SK-N-SH (cell line): ENCODE measurements around the gene SLC12A3. TPM values are rescaled to one million over a fixed set of nuclear protein-coding genes. Genes with fewer than 3 reads are reported as not detected.

ENCODE experiments used
- CTCF ChIA-PET: fragments of 300-600, 350-600 bp; formaldehyde crosslinking; extraction: SDS; loops from one replicate; lab custom pipeline; 2021; lab: Yijun Ruan, JAX
- POLR2A ChIA-PET: fragments of 350-600 bp; sonication (Branson Sonifier 250); formaldehyde crosslinking; extraction: SDS; loops from one replicate; lab custom pipeline; 2020; ENCODE audit warnings: antibody characterized with exemption, inconsistent platforms; lab: Yijun Ruan, JAX
- DNase-seq: peaks from one replicate; pipeline ENCODE4 v3.0.0; 2012
- H2AFZ ChIP-seq: fragments of 200-600 bp; sonication (generic); 2 replicates; pipeline ENCODE4 v1.8.1; 2016; ENCODE audit warnings: antibody characterized with exemption, mild to moderate bottlenecking, low read depth
- H3F3A ChIP-seq: fragments of 200-600 bp; sonication (generic); replicated peaks from 2 replicates; pipeline ENCODE3; 2016; ENCODE audit warnings: antibody characterized with exemption, mild to moderate bottlenecking; ENCODE audit not compliant: insufficient read depth
- H3K27ac ChIP-seq, 2 experiments: fragments of 200-500 bp in 1 of 2; fragments of 200-600 bp in 1 of 2; sonication (Bioruptor generic) in 1 of 2; sonication (generic), shearing (Covaris generic) in 1 of 2; 2 replicates each; pipeline versions ENCODE4 v1.5.1 to v1.6.1; 2014 to 2016; ENCODE audit warnings: low read depth in 2 of 2, inconsistent platforms in 1 of 2, low read length in 1 of 2, mild to moderate bottlenecking in 1 of 2, mixed read lengths in 1 of 2
- H3K27me3 ChIP-seq: fragments of 200-600 bp; sonication (generic), shearing (Covaris generic); 2 replicates; pipeline ENCODE4 v1.6.1; 2016; ENCODE audit warnings: mixed run types; ENCODE audit not compliant: insufficient read depth
- H3K36me3 ChIP-seq, 2 experiments: fragments of 200-500 bp in 1 of 2; fragments of 200-600 bp in 1 of 2; sonication (Bioruptor generic) in 1 of 2; sonication (generic) in 1 of 2; replicated peaks in 1 of 2; 2 replicates each; pipeline versions ENCODE3 to v1.5.1; 2014 to 2016; ENCODE audit warnings: low read length in 1 of 2, mild to moderate bottlenecking in 1 of 2; ENCODE audit not compliant: insufficient read depth in 2 of 2, control insufficient read depth in 1 of 2
- H3K4me1 ChIP-seq, 2 experiments: fragments of 200-500 bp in 1 of 2; fragments of 200-600 bp in 1 of 2; sonication (Bioruptor generic) in 1 of 2; sonication (generic), shearing (Covaris generic) in 1 of 2; 2 replicates each; pipeline versions ENCODE4 v1.5.1 to v1.6.1; 2014 to 2016; ENCODE audit warnings: low read depth in 1 of 2, low read length in 1 of 2, mixed run types in 1 of 2; ENCODE audit not compliant: insufficient read depth in 2 of 2, control insufficient read depth in 1 of 2
- H3K4me2 ChIP-seq: fragments of 200-600 bp; sonication (generic), shearing (Covaris generic); 2 replicates; pipeline ENCODE4 v1.6.1; 2017; ENCODE audit warnings: mixed run types
- H3K4me3 ChIP-seq, 2 experiments: fragments of 200-500 bp in 1 of 2; fragments of 200-600 bp in 1 of 2; sonication (Bioruptor generic) in 1 of 2; sonication (generic), shearing (Covaris generic) in 1 of 2; 2 replicates each; pipeline versions ENCODE4 v1.5.1 to v1.8.1; 2014 to 2016; ENCODE audit warnings: low read depth in 2 of 2, inconsistent platforms in 1 of 2, low read length in 1 of 2, mild to moderate bottlenecking in 1 of 2, mixed read lengths in 1 of 2, moderate library complexity in 1 of 2
- H3K79me2 ChIP-seq: fragments of 200-600 bp; sonication (generic); 2 replicates; pipeline ENCODE4 v1.8.1; 2017; ENCODE audit warnings: mild to moderate bottlenecking; ENCODE audit not compliant: insufficient read depth
- H3K9ac ChIP-seq: fragments of 200-600 bp; sonication (generic); 2 replicates; pipeline ENCODE4 v1.6.1; 2017; ENCODE audit warnings: mixed run types
- H3K9me2 ChIP-seq: fragments of 200-600 bp; sonication (generic); 2 replicates; pipeline ENCODE4 v1.6.1; 2017; ENCODE audit warnings: mixed run types
- H3K9me3 ChIP-seq: fragments of 200-600 bp; sonication (generic); 2 replicates; pipeline ENCODE4 v1.6.1; 2017; ENCODE audit warnings: mixed run types, mild to moderate bottlenecking, moderate library complexity
- H4K20me1 ChIP-seq: fragments of 200-600 bp; sonication (generic); 2 replicates; pipeline ENCODE4 v1.6.1; 2017; ENCODE audit warnings: mild to moderate bottlenecking, mixed run types; ENCODE audit not compliant: insufficient read depth
- ELF1 ChIP-seq: IDR thresholded peaks from 2 replicates; pipeline ENCODE4 v1.4.0; 2012
- EP300 ChIP-seq, 2 experiments: IDR thresholded peaks; 2 replicates each; pipeline versions ENCODE4 v1.4.0 to v1.6.1; 2012; ENCODE audit warnings: borderline replicate concordance in 1 of 2, low read depth in 1 of 2, low read length in 1 of 2
- EZH2phosphoT487 ChIP-seq: fragments of 200-600 bp; sonication (generic); IDR thresholded peaks from 2 replicates; pipeline ENCODE4 v1.6.1; 2017; ENCODE audit warnings: low read depth, mixed run types, mild to moderate bottlenecking, antibody characterized with exemption, moderate library complexity, borderline replicate concordance
- FOSL2 ChIP-seq: IDR thresholded peaks from 2 replicates; pipeline ENCODE4 v1.4.0; 2012; ENCODE audit warnings: low read depth, mild to moderate bottlenecking, moderate library complexity, borderline replicate concordance
- JUND ChIP-seq: IDR thresholded peaks from 2 replicates; pipeline ENCODE4 v1.4.0; 2012
- MEF2A ChIP-seq: IDR thresholded peaks from 2 replicates; pipeline ENCODE4 v1.4.0; 2012; ENCODE audit warnings: low read depth, borderline replicate concordance
- MXI1 ChIP-seq: IDR thresholded peaks from 2 replicates; pipeline ENCODE4 v1.6.1; 2012; ENCODE audit warnings: mild to moderate bottlenecking, low read depth, low read length, improper control_type of control experiment
- SIN3A ChIP-seq: IDR thresholded peaks from 2 replicates; pipeline ENCODE4 v1.6.1; 2012; ENCODE audit warnings: low read depth, mild to moderate bottlenecking, low read length, moderate library complexity, borderline replicate concordance
- TAF1 ChIP-seq: IDR thresholded peaks from 2 replicates; pipeline ENCODE4 v1.6.1; 2012; ENCODE audit warnings: low read depth, mild to moderate bottlenecking, low read length, moderate library complexity, borderline replicate concordance
- TCF12 ChIP-seq: IDR thresholded peaks from 2 replicates; pipeline ENCODE4 v1.4.0; 2012
- YY1 ChIP-seq: IDR thresholded peaks from 2 replicates; pipeline ENCODE4 v1.4.0; 2012; ENCODE audit warnings: low read depth, mild to moderate bottlenecking
- WGBS: methylation state at CpG from one replicate; pipeline ENCODE4 v1.1.6; 2017; ENCODE audit warnings: low lambda C conversion rate; 5-methylcytosine and 5-hydroxymethylcytosine counted together
- polyA plus RNA-seq, 3 experiments: library from polyadenylated mRNA; depleted of rRNA; stranded (reverse); fragments of >200 nt; gene quantifications; 2 replicates each; pipeline ENCODE4 v1.2.3, GENCODE V29; 2012
- TF ChIP-seq, protein P1 (sequence below): IDR thresholded peaks from 2 replicates; pipeline ENCODE4 v1.4.0; 2012; ENCODE audit warnings: low read depth, borderline replicate concordance
- TF ChIP-seq, protein P2 (sequence below): fragments of 200-600 bp; sonication (generic); IDR thresholded peaks from 2 replicates; pipeline ENCODE4 v1.6.1; 2017; ENCODE audit warnings: antibody characterized with exemption, mild to moderate bottlenecking, moderate library complexity
- TF ChIP-seq, protein P3 (sequence below): fragments of 150-350 bp; IDR thresholded peaks from 2 replicates; pipeline ENCODE4 v1.6.1; 2016; ENCODE audit warnings: mild to moderate bottlenecking, low read depth, low read length
- TF ChIP-seq, protein P4 (sequence below): IDR thresholded peaks from 2 replicates; pipeline ENCODE4 v1.4.0; 2012; ENCODE audit warnings: low read depth, borderline replicate concordance
- TF ChIP-seq, protein P5 (sequence below): IDR thresholded peaks from 2 replicates; pipeline ENCODE4; 2012
- TF ChIP-seq, protein P6 (sequence below): IDR thresholded peaks from 2 replicates; pipeline ENCODE4 v1.4.0; 2012; ENCODE audit warnings: low read depth
- TF ChIP-seq, protein P7 (sequence below): fragments of 150-350 bp; IDR thresholded peaks from 2 replicates; pipeline ENCODE4 v1.6.1; 2017; ENCODE audit warnings: antibody characterized with exemption, low read length, low read depth, borderline replicate concordance

SLC12A3 gene
- polyA plus RNA-seq, 1 of the 3 experiments (the other 2 are of a cell fraction) = not detected

DNA sequence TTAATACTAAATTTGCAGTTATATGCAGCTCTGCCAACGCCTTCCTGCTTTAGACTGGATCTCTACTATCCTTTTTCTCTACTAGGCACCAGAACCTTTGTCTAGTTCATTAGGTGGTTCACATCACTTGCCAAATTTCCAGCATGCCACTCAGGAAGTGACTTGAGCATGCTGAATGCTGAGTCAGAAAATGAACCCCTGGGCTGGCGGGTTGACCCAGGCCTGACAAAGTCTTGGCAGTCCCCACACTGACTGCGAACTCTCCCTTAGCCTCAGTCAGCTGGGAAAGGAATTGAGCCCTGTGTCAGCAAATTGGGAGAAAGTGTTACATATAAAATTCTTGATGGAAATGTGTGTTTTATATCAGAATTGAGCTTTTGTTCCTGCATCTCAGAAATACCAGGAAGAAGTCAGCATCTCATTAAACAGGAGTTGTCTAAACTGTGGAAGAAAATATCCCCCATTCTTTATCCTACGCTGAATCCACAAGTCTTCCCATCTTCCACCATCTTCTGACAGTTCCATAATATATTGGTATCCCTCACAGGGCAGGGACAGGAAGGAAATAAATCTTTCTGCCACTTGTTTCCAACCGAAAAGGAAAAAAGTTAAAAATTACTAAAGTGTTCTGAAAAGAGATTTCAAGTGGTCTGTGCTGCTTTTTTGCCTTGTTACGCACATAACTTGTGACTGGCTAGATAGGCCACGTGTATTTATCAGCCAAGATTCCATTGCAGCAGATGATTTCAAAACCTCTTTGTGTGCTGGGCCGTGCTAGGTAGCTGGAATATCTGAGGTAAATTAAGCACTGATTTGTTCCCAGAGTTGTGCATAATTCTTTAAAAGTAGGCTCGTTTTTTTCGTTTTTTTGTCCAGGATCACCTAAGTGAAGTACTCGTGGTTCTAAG is 16.7 kb upstream of the SLC12A3 start (continued):
- TF ChIP-seq, protein P1, sequence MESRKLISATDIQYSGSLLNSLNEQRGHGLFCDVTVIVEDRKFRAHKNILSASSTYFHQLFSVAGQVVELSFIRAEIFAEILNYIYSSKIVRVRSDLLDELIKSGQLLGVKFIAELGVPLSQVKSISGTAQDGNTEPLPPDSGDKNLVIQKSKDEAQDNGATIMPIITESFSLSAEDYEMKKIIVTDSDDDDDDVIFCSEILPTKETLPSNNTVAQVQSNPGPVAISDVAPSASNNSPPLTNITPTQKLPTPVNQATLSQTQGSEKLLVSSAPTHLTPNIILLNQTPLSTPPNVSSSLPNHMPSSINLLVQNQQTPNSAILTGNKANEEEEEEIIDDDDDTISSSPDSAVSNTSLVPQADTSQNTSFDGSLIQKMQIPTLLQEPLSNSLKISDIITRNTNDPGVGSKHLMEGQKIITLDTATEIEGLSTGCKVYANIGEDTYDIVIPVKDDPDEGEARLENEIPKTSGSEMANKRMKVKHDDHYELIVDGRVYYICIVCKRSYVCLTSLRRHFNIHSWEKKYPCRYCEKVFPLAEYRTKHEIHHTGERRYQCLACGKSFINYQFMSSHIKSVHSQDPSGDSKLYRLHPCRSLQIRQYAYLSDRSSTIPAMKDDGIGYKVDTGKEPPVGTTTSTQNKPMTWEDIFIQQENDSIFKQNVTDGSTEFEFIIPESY = no peak
- TF ChIP-seq, protein P2, sequence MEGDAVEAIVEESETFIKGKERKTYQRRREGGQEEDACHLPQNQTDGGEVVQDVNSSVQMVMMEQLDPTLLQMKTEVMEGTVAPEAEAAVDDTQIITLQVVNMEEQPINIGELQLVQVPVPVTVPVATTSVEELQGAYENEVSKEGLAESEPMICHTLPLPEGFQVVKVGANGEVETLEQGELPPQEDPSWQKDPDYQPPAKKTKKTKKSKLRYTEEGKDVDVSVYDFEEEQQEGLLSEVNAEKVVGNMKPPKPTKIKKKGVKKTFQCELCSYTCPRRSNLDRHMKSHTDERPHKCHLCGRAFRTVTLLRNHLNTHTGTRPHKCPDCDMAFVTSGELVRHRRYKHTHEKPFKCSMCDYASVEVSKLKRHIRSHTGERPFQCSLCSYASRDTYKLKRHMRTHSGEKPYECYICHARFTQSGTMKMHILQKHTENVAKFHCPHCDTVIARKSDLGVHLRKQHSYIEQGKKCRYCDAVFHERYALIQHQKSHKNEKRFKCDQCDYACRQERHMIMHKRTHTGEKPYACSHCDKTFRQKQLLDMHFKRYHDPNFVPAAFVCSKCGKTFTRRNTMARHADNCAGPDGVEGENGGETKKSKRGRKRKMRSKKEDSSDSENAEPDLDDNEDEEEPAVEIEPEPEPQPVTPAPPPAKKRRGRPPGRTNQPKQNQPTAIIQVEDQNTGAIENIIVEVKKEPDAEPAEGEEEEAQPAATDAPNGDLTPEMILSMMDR = no peak
- TF ChIP-seq EP300 (IDR thresholded peaks at IDR 0.05; ENCODE audit: borderline replicate concordance in 1 of 2, low read depth in 1 of 2, low read length in 1 of 2) = peak in 1 of 2 experiments; percentile 35; a peak in 1 of 4 replicates
- no peak for TF ChIP-seq SIN3A
- TF ChIP-seq, protein P3, sequence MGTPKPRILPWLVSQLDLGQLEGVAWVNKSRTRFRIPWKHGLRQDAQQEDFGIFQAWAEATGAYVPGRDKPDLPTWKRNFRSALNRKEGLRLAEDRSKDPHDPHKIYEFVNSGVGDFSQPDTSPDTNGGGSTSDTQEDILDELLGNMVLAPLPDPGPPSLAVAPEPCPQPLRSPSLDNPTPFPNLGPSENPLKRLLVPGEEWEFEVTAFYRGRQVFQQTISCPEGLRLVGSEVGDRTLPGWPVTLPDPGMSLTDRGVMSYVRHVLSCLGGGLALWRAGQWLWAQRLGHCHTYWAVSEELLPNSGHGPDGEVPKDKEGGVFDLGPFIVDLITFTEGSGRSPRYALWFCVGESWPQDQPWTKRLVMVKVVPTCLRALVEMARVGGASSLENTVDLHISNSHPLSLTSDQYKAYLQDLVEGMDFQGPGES = no peak
- 0 out of 2 replicates have a peak, but pooled peaks have one; percentile 32 for TF ChIP-seq ELF1
- TF ChIP-seq, all 33 proteins: peak for 10

DNA sequence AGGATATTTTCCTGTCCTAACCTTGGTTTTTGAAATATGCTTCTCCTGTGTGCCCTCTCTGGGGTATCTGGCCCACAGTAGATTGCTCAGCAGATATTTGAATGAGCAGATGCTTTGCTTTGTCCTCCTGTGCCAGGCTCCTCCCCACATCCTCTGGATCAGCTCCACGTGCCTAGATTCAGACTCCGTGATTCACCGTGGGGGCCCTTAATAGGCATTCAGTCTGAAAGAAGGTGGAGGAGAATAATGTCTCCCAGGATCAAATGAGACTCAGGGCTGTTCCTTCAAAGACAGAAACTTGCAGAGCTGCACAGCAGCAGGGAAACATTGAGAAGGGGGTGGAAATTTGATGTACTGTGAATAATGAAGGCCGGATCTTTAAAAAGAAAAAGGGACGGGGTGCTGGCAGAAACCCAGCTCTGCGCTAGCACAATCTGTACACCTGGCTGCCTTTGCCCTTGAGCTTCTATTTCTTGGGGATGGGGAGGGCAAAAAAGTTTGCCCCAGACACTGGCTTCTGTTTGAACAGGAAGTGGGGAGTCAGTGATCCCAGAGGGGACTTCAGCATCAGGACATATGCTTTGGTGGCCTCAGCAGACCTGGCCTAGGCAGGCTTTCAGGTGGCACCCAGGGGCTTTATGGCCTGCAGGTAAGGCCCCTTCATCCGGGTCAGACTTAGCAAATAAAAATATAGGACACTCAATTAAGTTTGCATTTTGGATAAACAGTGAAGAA is 15.9 kb upstream of the SLC12A3 start:
- DNase-seq = no peak
- H4K20me1 ChIP-seq = no peaks in the 10 kb centered on the region
- WGBS = 37% methylated on average over 7 of the region's 7 CpGs
- H3F3A ChIP-seq = peaks cover 44% of the 10 kb centered on the region
- peaks cover 37 to 46% of the 10 kb centered on the region in 2 experiments for H3K4me1 ChIP-seq
- no peaks in the 10 kb centered on the region for H3K27me3 ChIP-seq
- H3K79me2 ChIP-seq = no peaks in the 10 kb centered on the region
- no peak overlapping the region for H3K4me3 ChIP-seq
- peak overlapping the region; percentile 77 to 85 for H3K27ac ChIP-seq
- POLR2A ChIA-PET = no interaction called here
- peak overlapping the region; percentile 42 for H3K9ac ChIP-seq
- peak overlapping the region; percentile 60 for H3K4me2 ChIP-seq
- H3K9me3 ChIP-seq = no peaks in the 10 kb centered on the region
- peaks cover 6 to 10% of the 10 kb centered on the region in 2 experiments for H3K36me3 ChIP-seq
- H3K9me2 ChIP-seq = no peaks in the 10 kb centered on the region
- CTCF ChIA-PET = interaction anchor here (0.7 to 2.4 kb wide), 9 partner anchors 10 to 692 kb away, joined by 3 to 10 read pairs (median 3); no protein-coding TSS in a partner anchor
- peak overlapping the region; percentile 69; the same call in 1 of the 2 replicates for H2AFZ ChIP-seq
- TF ChIP-seq FOSL2 (peak; percentile 65; the same call in 1 of the 2 replicates), JUND (peak; percentile 46; the same call in 1 of the 2 replicates), ELF1 (no peak), MXI1 (0 out of 2 replicates have a peak, but pooled peaks have one; percentile 40), EZH2phosphoT487 (no peak), EP300 (IDR thresholded peaks at IDR 0.05; ENCODE audit: borderline replicate concordance in 1 of 2, low read depth in 1 of 2, low read length in 1 of 2) (peak in 1 of 2 experiments; percentile 63; a peak in 1 of 4 replicates), SIN3A (no peak), MEF2A (no peak), TCF12 (peak; percentile 72), TAF1 (peak; percentile 37; the same call in 1 of the 2 replicates), YY1 (0 out of 2 replicates have a peak, but pooled peaks have one; percentile 42)
- TF ChIP-seq, protein P4, sequence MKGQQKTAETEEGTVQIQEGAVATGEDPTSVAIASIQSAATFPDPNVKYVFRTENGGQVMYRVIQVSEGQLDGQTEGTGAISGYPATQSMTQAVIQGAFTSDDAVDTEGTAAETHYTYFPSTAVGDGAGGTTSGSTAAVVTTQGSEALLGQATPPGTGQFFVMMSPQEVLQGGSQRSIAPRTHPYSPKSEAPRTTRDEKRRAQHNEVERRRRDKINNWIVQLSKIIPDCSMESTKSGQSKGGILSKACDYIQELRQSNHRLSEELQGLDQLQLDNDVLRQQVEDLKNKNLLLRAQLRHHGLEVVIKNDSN = peak; percentile 75
- TF ChIP-seq, protein P5, sequence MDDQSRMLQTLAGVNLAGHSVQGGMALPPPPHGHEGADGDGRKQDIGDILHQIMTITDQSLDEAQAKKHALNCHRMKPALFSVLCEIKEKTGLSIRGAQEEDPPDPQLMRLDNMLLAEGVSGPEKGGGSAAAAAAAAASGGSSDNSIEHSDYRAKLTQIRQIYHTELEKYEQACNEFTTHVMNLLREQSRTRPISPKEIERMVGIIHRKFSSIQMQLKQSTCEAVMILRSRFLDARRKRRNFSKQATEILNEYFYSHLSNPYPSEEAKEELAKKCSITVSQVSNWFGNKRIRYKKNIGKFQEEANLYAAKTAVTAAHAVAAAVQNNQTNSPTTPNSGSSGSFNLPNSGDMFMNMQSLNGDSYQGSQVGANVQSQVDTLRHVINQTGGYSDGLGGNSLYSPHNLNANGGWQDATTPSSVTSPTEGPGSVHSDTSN = peak; percentile 43
- TF ChIP-seq, protein P6, sequence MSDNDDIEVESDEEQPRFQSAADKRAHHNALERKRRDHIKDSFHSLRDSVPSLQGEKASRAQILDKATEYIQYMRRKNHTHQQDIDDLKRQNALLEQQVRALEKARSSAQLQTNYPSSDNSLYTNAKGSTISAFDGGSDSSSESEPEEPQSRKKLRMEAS = peak; percentile 97
- TF ChIP-seq, protein P7, sequence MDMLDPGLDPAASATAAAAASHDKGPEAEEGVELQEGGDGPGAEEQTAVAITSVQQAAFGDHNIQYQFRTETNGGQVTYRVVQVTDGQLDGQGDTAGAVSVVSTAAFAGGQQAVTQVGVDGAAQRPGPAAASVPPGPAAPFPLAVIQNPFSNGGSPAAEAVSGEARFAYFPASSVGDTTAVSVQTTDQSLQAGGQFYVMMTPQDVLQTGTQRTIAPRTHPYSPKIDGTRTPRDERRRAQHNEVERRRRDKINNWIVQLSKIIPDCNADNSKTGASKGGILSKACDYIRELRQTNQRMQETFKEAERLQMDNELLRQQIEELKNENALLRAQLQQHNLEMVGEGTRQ = no peak
